ENCODE results near the gene TMEM237.

GRCh38 chr2:201675454-201675853, 32.2 kb upstream of the TMEM237 start:
- TF ChIP-seq SP1 (CRISPR knock-in tag; conservative IDR thresholded peaks at IDR 0.05) (no peak), CTCF (IDR thresholded peaks at IDR 0.05) (no peak), USF1 (CRISPR knock-in tag; IDR thresholded peaks at IDR 0.05) (no peak), ATF3 (CRISPR knock-in tag; conservative IDR thresholded peaks at IDR 0.05) (no peak), MAX (CRISPR knock-in tag; IDR thresholded peaks at IDR 0.05) (no peak), CREB1 (CRISPR knock-in tag; IDR thresholded peaks at IDR 0.05) (no peak), AFF4 (CRISPR knock-in tag; IDR thresholded peaks at IDR 0.05; ENCODE audit: borderline replicate concordance) (no peak)
